CD4-positive, alpha-beta T cell treated with Interleukin-17A for 4 hours (primary cell): Measurements from ENCODE around the gene NPDC1.

ENCODE experiments used
- DNase-seq: peaks from one replicate; pipeline ENCODE4 v3.0.0-alpha.2; 2020; ENCODE audit warnings: mixed read lengths

Gene NPDC1

DNA sequence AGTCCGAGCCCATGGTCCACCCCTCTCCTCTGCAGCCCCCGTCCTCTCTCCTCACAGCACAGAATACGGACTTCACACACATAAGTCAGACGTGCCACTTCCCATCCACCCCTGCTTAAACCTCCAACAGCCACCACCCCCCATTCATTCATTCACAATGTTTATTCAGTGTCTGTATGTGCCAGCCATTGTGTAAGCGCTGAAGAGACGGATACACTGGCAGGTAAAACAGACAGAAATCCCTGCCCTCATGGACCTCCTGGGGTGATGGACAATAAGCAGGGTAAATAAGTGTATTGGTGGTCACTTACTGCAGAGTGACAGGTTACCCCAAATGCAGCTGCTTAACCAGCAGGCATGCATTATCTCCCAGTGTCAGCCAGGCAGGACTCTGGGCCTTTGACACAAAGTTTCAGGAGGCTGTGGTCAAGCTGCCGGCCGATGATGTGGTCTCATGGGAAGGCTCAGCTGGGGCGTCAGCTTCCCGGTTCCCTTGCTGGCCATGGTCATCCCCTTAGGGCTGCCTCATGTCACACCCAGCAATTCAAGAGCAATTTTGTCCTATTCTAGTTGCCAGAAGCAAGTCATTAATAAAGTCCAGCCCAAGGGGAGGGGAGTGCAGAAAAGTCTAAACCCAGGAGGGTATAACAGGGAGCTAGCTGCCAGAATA lies 55.6 kb downstream of the NPDC1 start:
- DNase-seq = no peak
